NB4 (cell line): ENCODE measurements around the gene C1orf21.

ENCODE experiments used
- CTCF ChIP-seq: IDR thresholded peaks from one replicate; pipeline ENCODE4 v1.5.1; 2012; ENCODE audit warnings: low read depth, low read length
- MAX ChIP-seq: IDR thresholded peaks from 2 replicates; pipeline ENCODE4 v1.6.1; 2011; ENCODE audit warnings: low read depth, low read length

GRCh38 chr1:184665360-184665759 is 278.5 kb downstream of the C1orf21 start:
- TF ChIP-seq CTCF (no peak), MAX (no peak)
